Transverse colon (tissue), 4 donors: ENCODE measurements around the gene PRR18.

Experiments
- POLR2A ChIP-seq: fragments of 450-650 bp; IDR thresholded peaks from one replicate; pipeline ENCODE4 v1.6.1; 2016; ENCODE audit warnings: antibody characterized with exemption, mild to moderate bottlenecking, moderate library complexity
- POLR2AphosphoS5 ChIP-seq, 3 donors: sonication (generic); formaldehyde crosslinking; IDR thresholded peaks; one replicate each; pipeline ENCODE4 v1.6.1; 2016; ENCODE audit warnings: antibody characterized with exemption in 3 of 3
- TF ChIP-seq, protein P1 (sequence below), 5 experiments: fragments of 200-600 bp in 3 of 5; fragments of 450-650 bp in 2 of 5; sonication (generic) in 3 of 5; IDR thresholded peaks; 1 replicate in 2 of 5; 2 replicates in 3 of 5; pipeline ENCODE4 v1.5.1; 2016 to 2017; ENCODE audit warnings: antibody characterized with exemption in 5 of 5, inconsistent platforms in 3 of 5, mild to moderate bottlenecking in 2 of 5, moderate library complexity in 1 of 5

DNA sequence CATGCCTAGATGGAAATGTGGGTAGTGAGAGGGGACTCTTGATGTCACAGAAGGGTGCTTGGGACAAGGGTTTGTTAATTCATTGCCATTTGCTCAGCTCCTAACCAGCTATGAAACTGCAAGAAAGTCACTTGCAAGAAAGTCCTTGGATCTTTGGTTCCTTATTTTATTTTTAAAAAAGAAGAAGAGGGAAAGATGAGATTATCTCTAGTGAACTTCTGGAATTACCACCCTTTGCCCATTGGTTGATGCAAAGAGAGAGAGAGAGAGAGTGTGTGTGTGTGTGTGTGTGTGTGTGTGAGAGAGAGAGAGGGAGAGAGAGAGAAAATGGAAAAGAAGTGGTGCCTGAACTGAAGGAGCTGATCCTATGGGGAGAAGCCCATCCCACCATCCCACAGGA, 38.8 kb upstream of the PRR18 start:
- TF ChIP-seq POLR2AphosphoS5 (IDR thresholded peaks at IDR 0.05) (no peak), POLR2A (no peak)
- TF ChIP-seq, protein P1, sequence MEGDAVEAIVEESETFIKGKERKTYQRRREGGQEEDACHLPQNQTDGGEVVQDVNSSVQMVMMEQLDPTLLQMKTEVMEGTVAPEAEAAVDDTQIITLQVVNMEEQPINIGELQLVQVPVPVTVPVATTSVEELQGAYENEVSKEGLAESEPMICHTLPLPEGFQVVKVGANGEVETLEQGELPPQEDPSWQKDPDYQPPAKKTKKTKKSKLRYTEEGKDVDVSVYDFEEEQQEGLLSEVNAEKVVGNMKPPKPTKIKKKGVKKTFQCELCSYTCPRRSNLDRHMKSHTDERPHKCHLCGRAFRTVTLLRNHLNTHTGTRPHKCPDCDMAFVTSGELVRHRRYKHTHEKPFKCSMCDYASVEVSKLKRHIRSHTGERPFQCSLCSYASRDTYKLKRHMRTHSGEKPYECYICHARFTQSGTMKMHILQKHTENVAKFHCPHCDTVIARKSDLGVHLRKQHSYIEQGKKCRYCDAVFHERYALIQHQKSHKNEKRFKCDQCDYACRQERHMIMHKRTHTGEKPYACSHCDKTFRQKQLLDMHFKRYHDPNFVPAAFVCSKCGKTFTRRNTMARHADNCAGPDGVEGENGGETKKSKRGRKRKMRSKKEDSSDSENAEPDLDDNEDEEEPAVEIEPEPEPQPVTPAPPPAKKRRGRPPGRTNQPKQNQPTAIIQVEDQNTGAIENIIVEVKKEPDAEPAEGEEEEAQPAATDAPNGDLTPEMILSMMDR (IDR thresholded peaks at IDR 0.05): no peak
